CD4-positive, alpha-beta T cell treated with Interleukin-10 for 1 hour (primary cell): ENCODE results near the gene AKNA.

Source experiments
- DNase-seq: peaks from one replicate; pipeline ENCODE4 v3.0.0-alpha.2; 2020

The AKNA gene

DNA sequence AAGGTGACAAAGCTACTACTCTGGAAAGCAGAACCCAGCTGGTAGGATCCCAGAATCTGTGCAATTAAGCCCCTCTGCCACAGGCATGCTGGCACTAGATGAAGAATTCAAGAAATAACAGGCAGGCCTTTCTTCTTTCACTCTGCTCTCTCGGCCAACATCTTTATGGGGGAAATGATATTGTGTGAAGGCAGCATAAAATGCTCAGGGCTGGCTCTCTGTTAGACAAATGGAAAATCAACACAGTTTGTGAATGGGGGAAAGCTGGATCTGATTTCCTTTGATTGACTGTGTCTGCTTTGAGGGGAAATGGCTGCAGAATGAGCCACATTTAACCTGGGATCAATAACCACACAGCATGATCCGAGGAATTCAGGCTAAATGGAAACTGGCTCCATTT lies 29.1 kb upstream of the AKNA start:
- DNase-seq, result no peak

DNA sequence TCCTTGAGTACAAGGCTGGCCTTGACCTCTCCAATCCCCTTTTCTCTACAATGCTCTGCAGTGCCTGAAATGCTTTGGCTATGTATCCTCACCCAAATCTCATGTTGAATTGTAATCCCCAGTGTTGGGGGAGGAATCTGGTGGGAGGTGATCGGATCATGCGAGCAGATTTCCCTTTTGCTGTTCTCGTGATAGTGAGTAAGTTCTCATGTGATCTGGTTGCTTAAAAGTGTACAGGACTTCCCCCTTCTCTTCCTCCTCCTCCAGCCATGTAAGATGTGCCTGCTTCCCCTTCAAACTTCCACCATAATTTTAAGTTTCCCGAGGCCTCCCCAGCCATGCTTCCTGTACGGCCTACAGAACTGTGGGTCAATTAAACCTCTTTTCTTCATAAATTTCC lies 28.5 kb upstream of the AKNA start:
- no peak for DNase-seq

DNA sequence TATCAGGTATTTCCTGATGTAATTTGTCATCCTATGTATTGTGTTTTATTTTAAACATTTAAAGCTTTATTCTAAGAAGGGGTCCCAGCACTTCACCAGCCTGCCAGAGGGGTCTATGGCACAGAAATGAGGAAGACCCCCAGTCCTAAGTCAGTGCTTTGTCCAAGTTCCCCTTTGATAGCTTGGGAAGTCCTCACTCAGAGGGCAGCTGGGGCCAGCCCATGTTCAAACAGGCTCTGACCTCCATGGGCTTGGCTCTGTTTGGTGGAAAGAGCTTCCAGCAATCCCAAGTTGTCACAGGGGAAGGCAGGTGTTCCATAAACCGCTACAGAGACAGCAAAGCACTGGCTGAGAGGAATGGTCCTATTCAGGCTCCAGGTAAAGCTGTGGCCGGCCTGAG lies 26.6 kb upstream of the AKNA start:
- no peak for DNase-seq

DNA sequence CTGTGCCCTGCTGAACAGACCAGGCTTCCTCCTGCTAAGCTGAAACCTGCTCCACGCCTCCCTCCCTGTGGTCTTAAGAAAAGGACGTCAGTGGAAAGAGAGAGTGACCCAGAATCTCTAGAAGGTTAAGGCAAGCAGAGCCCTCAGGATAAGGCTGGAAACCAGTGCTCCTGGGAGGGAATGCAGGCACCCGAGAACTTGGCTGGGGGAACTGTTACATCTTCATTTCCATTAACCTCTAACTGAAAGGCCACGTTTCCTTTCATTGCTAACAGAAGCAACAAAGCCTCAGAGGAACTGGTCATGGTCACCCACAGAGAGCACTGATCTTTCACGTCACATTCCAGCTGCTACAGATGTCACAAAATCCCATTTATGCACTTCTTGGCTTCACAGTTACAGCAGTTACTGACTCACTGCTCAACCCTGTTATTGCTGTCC lies 26.1 kb upstream of the AKNA start:
- DNase-seq, result no peak

DNA sequence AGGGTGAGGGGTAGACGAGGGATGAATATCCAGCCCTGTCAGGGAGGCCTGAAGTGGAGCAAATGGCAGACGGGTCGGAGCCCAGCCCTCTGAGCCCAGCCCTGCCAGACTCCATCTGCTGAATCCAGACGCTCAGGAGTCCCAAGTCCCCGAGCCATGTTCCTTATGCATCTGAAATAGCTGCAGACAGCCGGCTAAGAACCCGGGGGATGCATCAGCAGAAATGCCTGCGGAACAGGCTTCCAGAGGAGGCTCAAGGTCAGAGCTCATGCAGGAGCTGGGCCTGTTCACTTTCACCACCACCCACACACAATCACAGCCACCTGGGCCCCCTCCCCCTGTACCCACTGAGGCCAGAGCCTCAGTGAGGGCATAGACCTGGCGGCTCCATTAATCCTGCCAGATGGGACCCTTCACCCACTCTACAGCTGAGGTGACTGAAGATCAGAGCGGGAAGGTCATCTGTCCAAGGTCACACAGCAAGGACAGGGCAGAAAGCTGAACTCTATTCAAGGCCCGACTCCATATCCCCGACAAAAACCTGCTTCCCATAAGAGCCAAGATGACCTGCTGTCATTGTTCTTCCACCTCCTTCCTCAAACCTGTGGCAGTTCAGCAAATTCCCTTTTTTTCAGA lies 24.4 kb upstream of the AKNA start:
- DNase-seq, result no peak

DNA sequence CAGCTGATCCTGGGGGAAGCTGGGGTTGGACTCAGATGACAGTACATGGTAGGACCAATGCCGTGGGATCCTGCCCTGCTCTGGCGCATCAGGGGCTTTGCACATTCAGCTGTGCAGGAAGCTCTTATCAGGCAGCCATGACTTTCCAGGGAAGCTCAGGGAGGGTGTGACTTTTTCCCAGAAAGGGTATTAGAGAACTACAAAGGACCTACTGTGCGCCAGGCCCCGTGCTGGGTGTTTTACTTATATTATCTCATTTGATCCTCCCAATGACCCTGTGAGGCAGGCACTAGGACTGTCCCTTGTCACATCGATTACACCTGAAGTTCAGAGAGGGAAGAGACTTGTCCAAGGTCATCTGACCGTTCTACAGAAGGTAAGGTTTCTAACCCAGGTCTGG lies 23.7 kb upstream of the AKNA start:
- DNase-seq, result no peak

DNA sequence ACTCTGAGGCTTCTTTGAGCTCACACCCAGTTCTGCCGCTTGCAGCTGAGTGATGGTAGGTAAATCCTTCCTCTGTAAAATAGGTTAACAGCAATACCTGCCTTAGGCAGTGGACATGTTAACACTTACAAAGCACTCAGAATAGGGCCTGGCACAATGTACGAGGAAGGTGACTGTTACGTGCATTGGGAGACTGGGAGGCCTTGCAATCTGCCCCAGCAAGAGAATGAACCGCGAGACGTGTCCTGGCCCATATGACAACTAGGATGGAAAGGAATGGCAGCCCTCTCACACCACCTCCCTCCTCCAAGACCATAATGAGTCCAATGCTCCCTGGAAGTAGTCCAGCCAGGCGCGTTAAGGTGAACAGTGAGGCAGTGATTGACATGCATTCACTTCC lies 23.1 kb upstream of the AKNA start:
- DNase-seq, result no peak

DNA sequence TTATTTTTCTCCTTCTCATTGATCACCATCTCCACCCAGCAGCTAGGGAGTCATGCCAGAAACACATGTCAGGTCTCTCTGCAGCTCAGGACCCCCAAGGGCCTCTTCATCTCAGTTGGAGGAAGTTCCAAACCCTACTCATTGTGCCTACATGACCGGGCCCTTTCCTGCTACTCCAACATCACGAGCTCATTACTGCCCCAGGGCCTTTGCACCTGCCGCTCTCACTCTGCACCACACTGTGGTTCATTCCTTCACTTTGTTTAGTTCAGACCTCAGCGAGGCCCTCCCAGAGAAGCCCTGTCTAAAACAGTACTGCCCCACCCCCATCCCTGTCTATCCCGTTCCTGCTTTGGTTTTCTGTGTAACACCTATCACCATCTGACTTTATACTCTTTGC lies 22.1 kb upstream of the AKNA start:
- DNase-seq, result no peak

DNA sequence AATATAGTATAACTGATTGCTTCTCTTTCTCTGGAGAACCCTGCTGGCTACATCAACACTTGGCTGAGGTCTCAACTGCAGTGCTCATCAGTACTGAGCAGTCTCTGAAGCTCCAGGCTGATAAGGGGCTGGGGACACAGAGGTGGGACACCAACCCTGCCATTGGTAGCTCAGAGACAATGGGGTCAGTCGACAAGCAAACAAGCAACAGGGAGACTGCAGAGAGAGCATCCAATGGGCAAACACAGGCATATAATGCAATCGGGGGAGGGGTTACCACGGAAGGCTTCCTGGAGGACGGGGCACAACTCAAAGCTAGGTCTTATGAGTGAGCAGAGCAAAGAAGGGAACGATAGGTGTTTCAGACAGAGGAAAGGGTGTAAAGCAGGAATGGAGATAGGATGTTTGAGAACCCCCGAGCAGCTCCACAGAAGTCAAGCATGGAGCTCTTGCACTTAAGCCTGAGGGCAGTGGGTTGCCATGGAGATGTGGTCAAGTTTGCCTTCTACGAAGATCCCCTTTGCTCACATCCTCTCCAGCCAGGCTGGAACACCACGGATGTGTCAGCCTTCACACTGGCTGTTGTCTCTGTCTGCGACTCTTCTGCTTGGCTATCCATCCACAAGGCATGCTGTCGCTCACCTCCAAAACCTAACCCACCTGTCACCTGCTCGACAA lies 21.5 kb upstream of the AKNA start:
- no peak for DNase-seq

DNA sequence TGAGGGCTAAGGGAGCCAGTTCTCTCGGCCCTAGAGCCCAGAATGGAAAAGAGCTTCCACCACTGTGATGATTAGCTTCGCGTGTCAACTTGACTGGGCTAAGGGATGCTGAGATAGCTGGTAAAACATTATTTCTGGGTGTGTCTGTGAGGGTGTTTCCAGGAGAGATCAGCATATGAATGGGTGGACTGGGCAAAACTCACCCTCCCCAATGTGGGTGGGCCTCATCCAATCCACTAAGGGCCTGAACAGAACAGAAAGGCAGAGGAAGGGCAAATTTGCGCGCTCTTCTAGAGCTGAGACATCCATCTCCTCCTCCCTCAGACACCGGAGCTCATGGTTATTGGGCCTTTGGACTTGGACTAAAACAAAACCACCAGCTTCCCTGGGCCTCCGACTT lies 20.9 kb upstream of the AKNA start:
- no peak for DNase-seq

DNA sequence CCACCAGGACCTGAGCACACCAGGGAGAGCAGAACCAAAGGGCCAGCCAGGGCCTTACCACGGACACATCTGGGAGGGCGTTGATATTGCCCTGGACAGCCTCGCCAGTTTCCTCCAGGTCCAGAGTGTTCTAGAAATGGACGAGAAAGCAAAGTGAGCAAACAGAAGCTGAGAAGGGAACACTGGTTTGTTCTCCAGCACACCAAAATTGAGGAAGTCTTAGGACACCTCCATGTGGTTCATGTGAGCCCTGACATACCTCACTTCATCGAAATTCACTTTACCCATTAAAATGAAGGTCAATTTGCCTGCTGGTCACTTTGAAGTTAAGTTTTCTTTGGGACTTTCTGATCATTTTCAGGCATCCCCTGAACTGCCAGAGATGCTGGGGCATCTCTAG lies 20.1 kb upstream of the AKNA start:
- DNase-seq, result no peak

DNA sequence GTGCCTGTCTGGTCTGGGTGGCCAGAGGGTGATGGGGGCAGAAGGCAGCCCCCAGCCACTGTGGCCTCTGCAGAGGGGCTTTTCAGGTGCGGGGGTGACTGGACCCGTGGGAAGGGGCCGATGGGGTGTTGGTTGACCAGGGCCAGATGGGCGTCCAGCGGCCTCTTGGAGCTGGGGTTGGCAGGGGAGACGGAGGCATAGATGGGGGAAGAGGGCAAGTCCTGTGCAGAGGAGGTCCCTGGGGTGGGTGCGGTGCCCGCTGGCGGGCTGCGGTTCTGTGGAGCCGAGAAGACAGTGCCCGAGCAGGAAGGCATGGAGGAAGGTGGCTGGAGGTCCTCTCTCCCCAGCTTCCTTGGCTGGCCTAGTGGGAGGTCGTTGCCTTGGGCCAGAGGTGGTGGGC lies 18.7 kb upstream of the AKNA start:
- DNase-seq, result no peak

DNA sequence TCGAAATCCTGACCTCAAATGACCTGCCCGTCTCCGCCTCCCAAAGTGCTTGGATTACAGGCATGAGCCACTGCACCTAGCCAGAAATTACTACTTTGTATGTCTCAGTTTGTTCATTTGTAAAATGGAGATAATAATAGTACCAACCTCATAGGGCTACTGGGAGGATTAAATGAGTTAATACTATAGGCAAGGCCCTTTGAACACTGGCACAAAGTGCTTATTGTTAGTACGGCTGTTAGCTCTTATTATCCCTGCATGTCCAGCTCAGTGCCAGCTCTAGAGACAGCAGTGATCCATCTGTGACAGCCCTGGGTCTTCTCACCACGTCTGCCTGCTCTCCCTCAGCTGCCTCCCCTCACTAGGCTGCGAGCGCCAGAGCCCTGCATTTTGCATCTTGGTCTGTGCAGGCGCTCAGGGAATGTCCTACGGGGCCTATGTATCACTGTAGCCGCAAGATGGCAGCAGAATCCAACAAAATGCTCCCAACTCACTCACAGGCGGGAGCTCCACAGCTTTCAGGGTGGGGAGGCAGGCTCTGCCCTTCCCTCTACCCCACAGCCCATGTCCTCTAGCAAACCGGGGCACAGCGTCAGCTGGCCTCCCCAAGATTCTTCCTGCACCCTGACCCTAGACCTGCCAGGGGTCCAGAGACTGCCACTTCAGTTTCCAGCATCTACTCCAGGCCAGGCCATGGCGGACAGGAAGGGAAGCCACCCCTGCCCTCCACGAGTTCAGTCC lies 17.7 kb upstream of the AKNA start:
- peak; percentile 86 for DNase-seq

DNA sequence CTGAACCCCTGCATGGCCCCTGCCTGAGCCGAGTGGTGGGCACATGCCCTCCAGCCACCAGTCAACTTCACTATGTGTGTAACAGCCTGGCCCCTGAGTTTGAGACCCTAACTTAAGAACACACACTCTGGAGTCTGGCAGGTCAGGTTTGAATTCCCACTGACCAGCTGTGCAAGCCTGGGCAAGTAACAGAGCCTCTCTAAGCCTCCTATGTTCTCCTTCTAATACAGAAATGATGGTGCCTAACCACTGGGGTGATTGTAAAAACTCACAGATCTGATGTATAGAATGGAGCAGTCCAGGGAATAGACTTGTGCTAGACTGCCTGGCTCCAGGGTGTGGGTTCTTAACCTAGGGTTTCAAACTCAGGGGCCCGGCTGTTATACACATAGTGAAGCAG lies 16.7 kb upstream of the AKNA start:
- no peak for DNase-seq

DNA sequence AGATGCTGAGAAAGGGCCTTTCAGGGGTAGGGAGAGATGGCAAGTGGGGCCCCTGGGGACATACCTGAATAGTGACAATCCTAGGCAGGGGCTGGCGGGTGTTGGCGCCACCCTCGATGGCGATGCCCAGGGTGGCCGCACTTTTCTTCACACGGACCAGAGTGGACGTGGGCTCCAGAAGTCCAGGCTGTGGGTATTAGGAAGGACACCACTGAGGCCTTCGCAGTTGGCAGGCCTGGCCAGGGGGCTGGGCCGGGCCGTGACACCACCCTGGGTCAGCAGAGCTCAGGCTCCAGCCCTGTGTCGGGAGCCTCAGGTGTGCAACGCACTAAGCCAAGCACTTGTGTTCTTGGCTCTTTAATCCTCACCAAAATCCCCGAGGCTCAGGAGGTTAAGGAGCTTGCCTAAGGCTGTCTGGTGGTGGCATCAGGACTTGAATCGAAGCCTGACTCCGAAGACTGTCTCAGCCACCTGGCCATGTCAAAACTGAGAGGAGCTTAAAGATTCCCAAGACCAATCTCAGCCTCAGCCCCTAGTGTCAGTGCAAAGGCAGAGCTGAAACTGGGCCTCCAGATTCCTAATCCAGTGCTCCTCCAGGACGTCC lies 15.5 kb upstream of the AKNA start:
- no peak for DNase-seq

DNA sequence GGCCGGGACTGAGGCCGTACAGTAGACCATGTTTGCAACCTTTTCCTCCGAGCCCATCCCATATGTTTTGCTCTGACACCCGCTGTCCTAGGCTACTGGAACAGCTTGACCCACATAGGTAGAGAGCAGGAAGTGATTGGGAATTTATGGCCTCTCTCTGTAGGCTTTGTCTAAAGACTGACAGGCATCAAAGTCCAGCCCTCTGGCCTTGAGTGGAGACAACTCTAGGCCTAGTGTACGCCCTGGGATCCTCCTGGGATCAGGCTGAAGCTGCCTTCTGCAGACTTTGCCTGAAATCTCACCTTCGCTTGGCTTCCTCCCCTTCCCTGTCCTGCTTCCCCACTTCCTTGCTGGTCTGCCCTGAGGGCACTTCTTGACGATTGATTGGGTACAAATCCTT lies 13.6 kb upstream of the AKNA start:
- no peak for DNase-seq

DNA sequence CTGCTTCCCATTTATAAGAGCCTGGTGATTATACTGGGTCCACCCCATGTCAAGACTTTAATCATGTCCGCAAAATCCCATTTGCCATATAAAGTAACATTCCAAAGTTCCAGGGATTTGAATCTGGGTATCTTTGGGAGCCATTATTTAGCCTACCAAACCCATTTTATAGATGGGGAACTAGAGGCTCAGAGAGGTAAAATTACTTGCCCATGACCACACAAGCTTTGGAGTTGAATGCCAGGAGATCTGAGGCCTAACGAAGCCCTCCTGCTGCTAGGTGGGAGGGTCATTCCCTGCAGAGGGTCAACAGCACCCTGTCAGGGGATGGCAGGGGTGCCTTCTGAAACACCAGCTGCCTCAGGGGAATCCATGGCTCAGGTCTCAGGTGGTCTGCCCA lies 13.0 kb upstream of the AKNA start:
- no peak for DNase-seq

DNA sequence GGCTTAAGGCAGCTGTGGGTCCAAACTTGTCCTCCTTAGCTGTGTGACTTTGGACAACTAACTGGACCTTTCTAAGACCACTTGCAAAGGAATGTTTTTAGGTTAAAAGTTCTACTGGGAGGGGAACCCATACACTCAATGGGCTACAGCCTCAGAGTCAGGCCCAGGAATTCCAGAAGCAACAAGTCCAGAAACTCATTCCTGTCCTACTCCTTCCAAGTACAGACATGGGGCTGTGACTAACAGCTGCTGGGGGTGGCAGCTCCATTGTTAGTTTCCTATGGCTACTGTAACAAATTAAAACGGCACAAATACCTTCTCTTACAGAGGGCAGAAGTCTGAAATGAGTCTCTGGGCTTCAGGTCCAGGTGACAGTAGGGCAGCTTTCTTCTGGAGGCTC lies 12.4 kb upstream of the AKNA start:
- no peak for DNase-seq

DNA sequence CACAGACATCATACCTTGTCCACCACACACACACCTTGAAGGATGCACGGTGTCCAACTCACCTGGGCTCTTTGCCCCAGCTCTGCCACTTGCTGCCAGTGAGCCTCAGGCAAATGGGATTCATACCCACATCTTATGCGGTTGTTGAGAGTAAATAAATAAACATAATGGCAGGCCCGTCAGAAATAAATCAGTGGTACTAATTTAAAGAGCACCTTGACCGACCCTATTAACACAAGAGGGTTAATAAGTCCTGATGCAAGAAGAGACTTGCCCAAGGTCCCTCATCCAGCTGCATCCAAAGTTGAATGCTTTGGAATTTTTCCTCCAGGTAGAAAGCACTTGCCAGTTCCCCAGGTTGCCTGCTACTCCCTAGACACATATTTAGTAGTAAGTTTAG lies 11.6 kb upstream of the AKNA start:
- DNase-seq, result no peak

DNA sequence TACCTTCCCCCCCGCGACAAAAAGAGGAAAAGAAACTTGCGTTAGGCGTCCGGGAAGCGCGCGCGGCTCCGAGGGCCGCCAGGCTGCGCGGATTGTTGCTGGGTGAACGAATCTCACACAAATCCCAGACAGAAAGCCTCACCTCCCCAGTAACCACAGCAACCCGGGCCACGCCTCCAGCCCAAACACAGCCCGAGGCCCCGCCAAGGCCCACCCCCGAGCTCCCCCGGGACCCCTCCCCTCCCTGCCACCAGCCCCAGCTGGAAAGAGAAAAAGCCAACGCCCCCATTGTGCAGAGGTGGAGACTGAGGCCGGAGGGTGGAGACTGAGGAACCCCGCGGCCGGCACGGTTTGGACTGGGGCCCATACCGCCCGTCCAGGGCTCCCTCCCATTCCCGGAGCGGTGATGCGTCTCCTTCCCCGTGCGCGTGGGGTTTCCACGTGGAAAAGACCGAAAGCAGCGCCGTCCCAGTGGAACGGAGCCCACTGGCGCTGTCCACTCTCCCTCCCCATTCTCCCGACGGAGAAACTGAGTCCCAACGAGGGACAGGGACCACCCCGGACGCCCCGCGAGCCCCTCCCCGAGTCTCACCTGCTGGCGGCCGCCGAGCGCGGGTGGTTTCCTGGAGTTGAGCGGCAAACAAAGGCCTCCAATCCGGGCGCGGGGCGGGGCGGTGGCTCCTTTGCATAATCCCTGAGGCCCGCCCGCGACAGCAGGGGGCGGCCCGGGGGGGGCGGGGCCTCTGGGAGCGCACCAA lies 10.2 kb upstream of the AKNA start:
- peak; percentile 95 for DNase-seq

DNA sequence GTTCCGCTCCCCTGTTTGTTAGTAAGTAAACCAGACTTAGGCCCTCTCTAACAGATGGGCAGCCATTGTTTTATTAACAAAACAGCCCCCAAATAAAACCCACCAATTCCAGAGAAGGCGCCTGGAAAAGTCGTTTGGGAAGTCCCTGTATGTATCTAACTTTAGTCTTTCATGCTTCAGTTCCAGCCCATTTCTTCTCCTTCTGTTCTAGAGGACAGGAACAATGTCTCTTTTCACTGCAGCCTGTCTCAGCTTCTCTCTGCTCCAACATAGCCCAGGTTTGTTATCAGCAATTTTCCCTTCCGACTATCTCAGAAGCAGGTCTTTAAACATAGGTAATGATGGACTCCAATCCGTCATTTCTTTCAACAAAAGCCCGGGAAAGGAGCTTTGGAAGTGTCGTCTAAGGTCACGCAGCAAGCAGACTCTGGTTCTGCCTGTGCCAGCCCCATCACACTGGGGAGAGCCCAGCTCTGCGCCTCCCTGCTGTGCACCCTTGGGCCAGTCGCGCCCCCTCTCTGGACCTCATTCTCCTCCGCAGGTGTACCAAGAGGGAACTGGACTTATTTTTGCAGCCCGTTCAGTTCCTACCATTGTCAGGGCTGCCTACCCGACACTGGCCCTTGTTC lies 9.6 kb upstream of the AKNA start:
- DNase-seq, result no peak

DNA sequence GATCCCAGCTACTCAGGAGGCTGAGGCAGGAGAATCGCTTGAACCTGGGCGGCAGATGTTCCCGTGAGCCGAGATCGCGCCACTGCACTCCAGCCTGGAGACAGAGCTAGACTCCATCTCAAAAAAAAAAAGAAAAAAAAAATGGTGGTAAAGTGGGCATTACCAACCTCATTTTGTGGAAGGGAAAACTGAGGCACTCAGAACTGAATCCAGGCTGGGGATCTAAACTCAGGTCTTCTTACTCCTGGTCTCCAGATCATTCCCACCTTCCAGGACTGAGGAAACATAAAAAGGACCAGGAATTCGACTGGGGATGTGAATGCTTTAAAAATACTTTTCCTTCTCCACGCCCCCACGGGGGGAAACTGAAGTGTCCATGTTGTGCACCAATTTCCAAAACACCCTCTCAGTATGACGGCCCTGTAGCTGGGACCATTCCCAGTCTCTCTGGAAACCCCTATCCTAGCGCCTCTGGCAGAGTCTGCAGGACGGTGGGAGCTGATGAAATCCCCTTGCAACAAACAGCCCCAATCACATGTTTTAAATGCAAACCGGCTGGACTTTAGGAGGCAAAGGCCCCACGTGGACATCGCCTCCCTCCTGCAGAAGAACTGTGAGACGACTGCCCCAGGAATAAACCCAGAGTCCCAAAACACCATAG lies 8.9 kb upstream of the AKNA start:
- DNase-seq, result no peak
